AG08396 (cell line): Measurements from ENCODE around the gene THOP1.

ENCODE experiments used
- DNase-seq: peaks from one replicate; pipeline ENCODE4 v3.0.0; 2012; ENCODE audit warnings: low spot score, mixed read lengths

Gene THOP1

GRCh38 chr19:2804156-2805004 lies 19.1 kb downstream of the THOP1 start:
- no peak for DNase-seq

- no peak for DNase-seq
Measured at GRCh38 chr19:2805261-2805900, 20.1 kb downstream of the THOP1 start.

DNA sequence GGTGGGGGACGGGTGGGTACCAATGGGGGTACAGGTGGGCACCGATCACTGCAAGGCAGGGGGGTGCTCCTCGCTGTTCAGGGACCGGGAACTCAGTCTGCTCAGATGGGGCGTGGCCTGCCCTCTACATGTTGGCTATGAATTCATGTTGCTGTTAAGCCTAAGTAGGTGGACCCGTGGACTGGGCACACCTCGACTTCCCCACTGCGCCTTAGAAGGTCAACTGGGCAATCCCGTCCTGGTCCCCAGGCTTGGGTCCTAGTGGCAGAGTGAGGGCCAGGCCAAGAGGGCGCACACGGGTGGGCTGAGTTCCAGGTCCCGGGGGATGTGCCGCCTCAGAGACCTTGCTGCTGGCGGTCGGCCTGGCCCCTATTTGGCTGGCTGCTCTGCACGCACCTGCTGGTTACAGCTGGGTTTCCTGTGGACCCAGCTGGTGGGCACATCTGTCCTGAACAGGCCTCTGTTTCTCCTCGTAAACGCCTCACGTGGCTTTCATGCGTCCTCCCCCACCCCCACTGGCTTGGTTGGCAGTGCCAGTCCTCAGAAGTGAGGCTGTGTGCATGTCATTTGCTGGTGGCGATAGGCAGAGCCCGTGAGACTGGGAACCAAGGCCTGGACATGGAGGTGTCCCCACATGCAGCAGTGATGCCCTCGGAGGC lies 20.8 kb downstream of the THOP1 start:
- no peak for DNase-seq

- DNase-seq, result no peak
Measured at GRCh38 chr19:2806736-2807378, 21.6 kb downstream of the THOP1 start.

DNA sequence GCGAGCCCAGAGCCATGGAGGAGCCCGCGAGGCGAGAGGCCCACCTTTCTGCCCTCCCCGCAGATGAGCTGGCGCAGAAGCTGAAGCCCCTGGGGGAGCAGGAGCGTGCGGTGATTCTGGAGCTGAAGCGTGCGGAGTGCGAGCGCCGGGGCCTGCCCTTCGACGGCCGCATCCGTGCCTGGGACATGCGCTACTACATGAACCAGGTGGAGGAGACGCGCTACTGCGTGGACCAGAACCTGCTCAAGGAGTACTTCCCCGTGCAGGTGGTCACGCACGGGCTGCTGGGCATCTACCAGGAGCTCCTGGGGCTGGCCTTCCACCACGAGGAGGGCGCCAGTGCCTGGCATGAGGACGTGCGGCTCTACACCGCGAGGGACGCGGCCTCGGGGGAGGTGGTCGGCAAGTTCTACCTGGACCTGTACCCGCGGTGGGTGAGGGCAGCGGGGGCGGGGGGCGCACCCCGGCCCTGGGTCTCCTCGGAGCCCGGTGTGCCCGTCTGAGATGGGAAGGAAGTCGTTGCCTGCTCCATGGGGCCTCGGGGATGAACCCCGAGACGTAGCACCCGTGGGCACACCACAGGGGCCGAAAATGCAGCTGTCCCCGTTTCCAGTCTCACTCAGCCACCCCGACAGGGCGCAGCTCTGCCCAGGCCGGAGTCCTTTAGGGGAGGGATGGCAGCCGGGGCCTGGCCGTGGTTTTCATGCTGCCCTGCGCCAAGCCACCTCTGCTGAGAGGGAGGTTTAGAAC lies 22.3 kb downstream of the THOP1 start:
- DNase-seq, result no peak

DNA sequence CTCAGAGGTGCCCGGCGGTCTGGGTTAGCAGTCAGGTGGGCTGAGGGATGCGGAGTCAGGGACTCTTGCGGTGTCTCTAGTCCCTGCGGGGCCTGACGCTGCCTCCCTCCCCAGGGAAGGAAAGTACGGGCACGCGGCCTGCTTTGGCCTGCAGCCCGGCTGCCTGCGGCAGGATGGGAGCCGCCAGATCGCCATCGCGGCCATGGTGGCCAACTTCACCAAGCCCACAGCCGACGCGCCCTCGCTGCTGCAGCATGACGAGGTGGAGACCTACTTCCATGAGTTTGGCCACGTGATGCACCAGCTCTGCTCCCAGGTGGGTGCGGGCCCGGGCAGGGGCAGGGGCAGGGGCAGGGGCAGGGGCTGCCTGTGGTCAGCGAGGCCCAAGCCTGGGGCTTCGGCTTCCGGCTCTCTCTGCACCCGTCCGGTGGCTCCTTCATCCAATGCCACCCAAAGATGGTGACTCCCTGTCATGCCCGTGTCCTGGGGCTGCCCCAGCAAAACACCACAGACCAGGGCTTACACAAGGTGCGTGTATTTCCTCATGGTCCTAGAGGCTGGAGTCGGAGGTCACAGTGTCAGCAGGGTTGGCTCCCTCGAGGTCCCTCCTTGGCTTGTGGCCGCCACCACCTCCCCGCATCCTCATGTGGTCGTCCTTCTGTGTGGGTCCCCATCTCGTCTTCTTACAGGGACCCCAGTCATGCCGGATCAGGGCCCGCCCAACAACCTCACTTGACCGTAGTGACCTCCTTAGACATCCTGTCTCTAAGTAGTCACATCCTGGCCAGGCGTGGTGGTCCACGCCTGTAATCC lies 23.0 kb downstream of the THOP1 start:
- no peak for DNase-seq

- no peak for DNase-seq
Measured at GRCh38 chr19:2809387-2810140, 24.3 kb downstream of the THOP1 start.

GRCh38 chr19:2810141-2811091 lies 25.1 kb downstream of the THOP1 start:
- DNase-seq, result peak; percentile 12

DNA sequence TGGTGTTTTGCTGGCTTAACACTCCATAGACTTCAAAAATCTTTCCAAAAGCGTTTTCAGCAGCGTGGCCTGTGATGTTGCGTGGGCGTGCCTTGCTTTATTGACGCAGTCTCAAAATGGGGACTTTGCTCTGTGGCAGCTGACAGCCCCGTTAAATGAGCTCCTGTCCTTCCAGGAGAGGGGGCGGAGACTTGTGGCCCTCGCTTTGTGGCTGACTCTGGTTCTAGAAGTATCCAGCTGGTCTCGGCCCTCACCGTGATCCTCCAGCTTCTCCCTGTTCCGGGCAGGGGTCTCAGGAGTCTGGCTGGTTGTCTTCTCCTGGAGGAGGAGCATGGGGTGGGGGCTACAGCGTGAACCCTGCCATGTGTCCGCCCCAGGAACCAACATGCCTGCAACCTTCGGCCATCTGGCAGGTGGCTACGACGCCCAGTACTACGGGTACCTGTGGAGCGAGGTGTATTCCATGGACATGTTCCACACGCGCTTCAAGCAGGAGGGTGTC lies 26.0 kb downstream of the THOP1 start:
- no peak for DNase-seq

- DNase-seq, result no peak
Measured at GRCh38 chr19:2811735-2812413, 26.6 kb downstream of the THOP1 start.

GRCh38 chr19:2812414-2813234 lies 27.3 kb downstream of the THOP1 start:
- no peak for DNase-seq

- no peak for DNase-seq
Measured at GRCh38 chr19:2813235-2814160, 28.2 kb downstream of the THOP1 start.

DNA sequence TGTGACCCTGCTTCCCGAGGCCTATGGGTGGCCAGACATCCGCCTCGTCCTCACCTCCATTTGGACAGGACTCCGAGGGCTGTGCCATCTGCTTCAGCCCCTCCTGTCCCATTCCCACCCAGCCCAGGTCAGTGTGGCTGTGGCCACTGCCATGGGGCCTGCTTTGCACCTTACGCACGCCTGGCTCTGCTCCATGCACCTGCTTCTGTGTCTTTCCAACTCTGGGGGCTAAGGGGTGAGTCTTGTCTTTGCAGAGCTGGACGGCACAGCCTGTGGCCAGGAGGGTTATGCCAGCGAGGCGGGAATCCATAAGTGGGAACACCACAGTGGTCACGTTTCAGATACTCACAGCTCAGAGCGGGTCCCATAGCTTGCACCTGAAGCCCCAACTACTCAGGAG lies 29.1 kb downstream of the THOP1 start:
- no peak for DNase-seq

- peak; percentile 7 for DNase-seq
Measured at GRCh38 chr19:2815191-2815614, 29.9 kb downstream of the THOP1 start.

- peak; percentile 5 for DNase-seq
Measured at GRCh38 chr19:2815923-2816322, 30.6 kb downstream of the THOP1 start.

GRCh38 chr19:2816641-2817040 lies 31.3 kb downstream of the THOP1 start:
- peak; percentile 9 for DNase-seq
